PC-3 (cell line): ENCODE data around the gene ETHE1. TPM values are rescaled to one million over a fixed set of nuclear protein-coding genes. Genes with fewer than 3 reads are reported as not detected.
"Not testable (repeated sequence)": the region's sequence is repeated elsewhere in the genome, so short reads cannot be mapped to it uniquely, and the experiment has no call there.

ENCODE experiments used
- ATAC-seq: fragments of 200-7000 bp; cut with Tn5 transposase; 2 replicates; pipeline ENCODE4 v1.9.1; 2020; ENCODE audit warnings: mild to moderate bottlenecking, moderate library complexity
- BruUV-seq: library from RNA; stranded (reverse); fragments of 400-500 nt; replicated peaks from 2 replicates; lab custom pipeline; 2021; lab: Mats Ljungman, UMichigan
- CTCF ChIA-PET: fragments of 300-600 bp; sonication (Branson Sonifier 250); formaldehyde crosslinking; loops from one replicate; lab custom pipeline; 2022; ENCODE audit warnings: antibody characterized with exemption; lab: Charles Lee
- POLR2A ChIA-PET: fragments of 300-600 bp; sonication (Branson Sonifier 250); formaldehyde crosslinking; loops from one replicate; lab custom pipeline; 2022; ENCODE audit warnings: antibody characterized with exemption; ENCODE audit not compliant: unreplicated experiment; lab: Charles Lee
- DNase-seq: peaks from one replicate; pipeline ENCODE4 v3.0.0-alpha.2; 2015
- H2AFZ ChIP-seq: fragments of 300-600 bp; sonication (generic); 2 replicates; pipeline ENCODE4 v1.6.0; 2016; ENCODE audit warnings: antibody characterized with exemption, low read length
- H3F3A ChIP-seq: fragments of 300-600 bp; sonication (generic); one replicate; pipeline ENCODE4 v1.6.0; 2017; ENCODE audit warnings: antibody characterized with exemption, low read length, control low read depth, mild to moderate bottlenecking; ENCODE audit not compliant: unreplicated experiment
- H3K27ac ChIP-seq: fragments of 300-600 bp; sonication (generic); 2 replicates; pipeline ENCODE4 v1.5.1; 2016; ENCODE audit warnings: mild to moderate bottlenecking, low read length
- H3K27me3 ChIP-seq: fragments of 300-600 bp; sonication (generic); 2 replicates; pipeline ENCODE4 v1.6.1; 2016; ENCODE audit warnings: low read length, mixed read lengths
- H3K36me3 ChIP-seq: fragments of 300-600 bp; sonication (generic); 2 replicates; pipeline ENCODE4 v1.6.1; 2016; ENCODE audit warnings: low read depth, mixed run types, low read length, mixed read lengths
- H3K4me1 ChIP-seq: fragments of 300-600 bp; sonication (generic); 2 replicates; pipeline ENCODE4 v1.5.1; 2016; ENCODE audit warnings: low read length; ENCODE audit not compliant: insufficient read depth
- H3K4me2 ChIP-seq: fragments of 300-600 bp; sonication (generic); 2 replicates; pipeline ENCODE4 v1.6.0; 2016; ENCODE audit warnings: low read length
- H3K4me3 ChIP-seq: fragments of 300-600 bp; sonication (generic); 2 replicates; pipeline ENCODE4 v1.5.1; 2016; ENCODE audit warnings: mild to moderate bottlenecking, low read length, mixed read lengths
- H3K79me2 ChIP-seq: fragments of 300-600 bp; sonication (generic); 2 replicates; pipeline ENCODE4 v1.6.1; 2017; ENCODE audit warnings: low read length, mixed read lengths
- H3K9ac ChIP-seq: fragments of 300-600 bp; sonication (generic); 2 replicates; pipeline ENCODE4 v1.6.0; 2016; ENCODE audit warnings: mild to moderate bottlenecking, low read length
- H3K9me2 ChIP-seq: fragments of 300-600 bp; sonication (generic); replicated peaks from 2 replicates; pipeline ENCODE4 v1.6.1; 2016; ENCODE audit warnings: mixed run types, low read length, mixed read lengths
- H3K9me3 ChIP-seq: fragments of 300-600 bp; sonication (generic); 2 replicates; pipeline ENCODE4 v1.6.1; 2016; ENCODE audit warnings: low read length, mixed read lengths
- H4K20me1 ChIP-seq: fragments of 300-600 bp; sonication (generic); 2 replicates; pipeline ENCODE4 v1.6.1; 2016; ENCODE audit warnings: low read length, mixed read lengths
- CTCF ChIP-seq: fragments of 300-600 bp; sonication (generic); conservative IDR thresholded peaks from 2 replicates; pipeline ENCODE4 v1.5.1; 2017; ENCODE audit warnings: antibody characterized with exemption, low read depth, mild to moderate bottlenecking, low read length
- EZH2 ChIP-seq: fragments of 300-600 bp; sonication (generic); IDR thresholded peaks from one replicate; pipeline ENCODE4 v1.6.1; 2017; ENCODE audit warnings: antibody characterized with exemption, mild to moderate bottlenecking, low read length; ENCODE audit not compliant: unreplicated experiment
- EZH2phosphoT487 ChIP-seq: fragments of 300-600 bp; sonication (generic); IDR thresholded peaks from 2 replicates; pipeline ENCODE4 v1.6.1; 2018; ENCODE audit warnings: mild to moderate bottlenecking, antibody characterized with exemption, low read length, borderline replicate concordance
- intact Hi-C: fragments of 100-400 bp; cut with micrococcal nuclease; formaldehyde crosslinking; loops from 2 replicates; pipeline ENCODE4 v1.9.0; 2023
- total RNA-seq: library from RNA; depleted of rRNA; stranded (reverse); fragments of >200 nt; gene quantifications from 2 replicates; pipeline ENCODE4 v1.2.3, GENCODE V29; 2014

Gene ETHE1
- total RNA-seq, 1 experiment from 2014 or later: 34.2 TPM

DNA sequence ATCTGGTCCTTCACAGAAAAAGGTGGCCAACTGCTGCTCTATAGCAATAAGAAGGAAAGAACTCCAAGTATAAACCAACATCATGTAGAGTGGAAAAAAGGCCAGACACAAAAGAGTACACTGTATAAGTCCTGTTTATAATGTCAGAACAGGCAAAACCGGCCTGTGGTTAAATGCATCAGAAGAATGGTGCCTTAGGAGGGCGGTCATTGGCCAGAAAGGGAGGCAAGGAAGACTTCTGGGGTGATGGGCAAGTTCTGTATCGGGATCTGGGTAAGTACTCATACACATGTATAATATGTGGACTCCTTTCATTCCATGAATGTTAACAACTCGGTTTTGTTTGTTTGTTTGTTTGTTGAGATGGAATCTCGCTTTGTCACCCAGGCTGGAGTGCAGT, 4.1 kb downstream of the ETHE1 start:
- no peak for ATAC-seq
- BruUV-seq: no TSS peak
- TF ChIP-seq EZH2phosphoT487 (no peak), CTCF (no peak), EZH2 (no peak)
- Histone ChIP-seq H3K4me3 (no peak overlapping the region), H3K4me1 (peaks cover 11% of the 10 kb centered on the region; the same call in 1 of the 2 replicates), H3K27ac (no peak overlapping the region), H3K27me3 (no peaks in the 10 kb centered on the region), H3K36me3 (no peaks in the 10 kb centered on the region), H4K20me1 (no peaks in the 10 kb centered on the region), H3F3A (no peaks in the 10 kb centered on the region), H3K4me2 (no peak overlapping the region), H3K9me2 (no peaks in the 10 kb centered on the region), H3K79me2 (peaks cover 29% of the 10 kb centered on the region), H2AFZ (no peak overlapping the region), H3K9ac (no peak overlapping the region), H3K9me3 (no peaks in the 10 kb centered on the region)
- intact Hi-C loops: no loop called here
- ChIA-PET CTCF (no interaction called here), POLR2A (no interaction called here)
- no peak for DNase-seq

DNA sequence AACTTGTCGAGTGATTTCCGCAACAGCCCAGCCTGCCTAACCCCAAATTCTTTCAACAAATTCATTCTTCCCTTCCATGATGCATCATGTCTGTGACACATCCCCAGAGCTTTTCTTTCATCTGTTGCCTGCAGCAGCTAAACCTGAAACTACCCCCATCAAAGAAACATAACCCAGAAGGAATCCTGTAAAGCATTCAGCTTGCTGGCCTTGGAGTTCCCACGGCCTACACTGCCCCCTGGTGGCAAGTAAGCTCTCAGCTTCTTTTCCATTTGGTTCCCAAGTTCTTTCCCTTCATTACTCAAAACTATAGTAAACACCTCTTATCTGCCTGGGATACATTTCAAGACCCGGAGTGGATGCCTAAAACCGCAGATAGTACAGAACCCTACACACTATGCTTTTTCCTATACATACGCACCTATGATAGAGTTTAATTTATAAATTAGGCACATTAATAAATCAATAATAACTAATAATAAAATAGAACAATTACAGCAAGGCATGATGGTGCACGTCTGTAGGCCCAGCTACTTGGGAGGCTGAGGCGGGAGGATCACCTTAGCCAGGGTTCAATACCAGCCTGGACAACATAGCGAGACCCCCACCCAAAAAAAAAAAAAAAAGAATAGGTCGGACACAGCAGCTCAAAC, 7.4 kb downstream of the ETHE1 start:
- no TSS peak for BruUV-seq
- H2AFZ ChIP-seq: no peak overlapping the region
- no peaks in the 10 kb centered on the region for H4K20me1 ChIP-seq
- intact Hi-C loops: loop anchor here (1.0 kb wide), 2 partner anchors 72 to 86 kb away; no protein-coding TSS in a partner anchor
- DNase-seq (peak; percentile 83), ATAC-seq (peak; percentile 68)
- no peaks in the 10 kb centered on the region for H3K9me2 ChIP-seq
- no peaks in the 10 kb centered on the region for H3K27me3 ChIP-seq
- no peaks in the 10 kb centered on the region for H3F3A ChIP-seq
- TF ChIP-seq EZH2phosphoT487: no peak
- no peak for TF ChIP-seq EZH2
- peak; percentile 84 for TF ChIP-seq CTCF
- H3K4me3 ChIP-seq: no peak overlapping the region
- H3K36me3 ChIP-seq: no peaks in the 10 kb centered on the region
- no peaks in the 10 kb centered on the region for H3K9me3 ChIP-seq
- no peak overlapping the region for H3K27ac ChIP-seq
- H3K4me1 ChIP-seq: peaks cover 4% of the 10 kb centered on the region; the same call in 1 of the 2 replicates
- ChIA-PET CTCF (interaction anchor here (0.6 to 1.9 kb wide), 9 partner anchors 16 to 209 kb away, joined by 3 to 39 read pairs (median 7); partner anchors contain the start of gene PHLDB3), POLR2A (no interaction called here)
- H3K79me2 ChIP-seq: peaks cover 5% of the 10 kb centered on the region; the same call in 1 of the 2 replicates
- H3K4me2 ChIP-seq: no peak overlapping the region
- no peak overlapping the region for H3K9ac ChIP-seq

DNA sequence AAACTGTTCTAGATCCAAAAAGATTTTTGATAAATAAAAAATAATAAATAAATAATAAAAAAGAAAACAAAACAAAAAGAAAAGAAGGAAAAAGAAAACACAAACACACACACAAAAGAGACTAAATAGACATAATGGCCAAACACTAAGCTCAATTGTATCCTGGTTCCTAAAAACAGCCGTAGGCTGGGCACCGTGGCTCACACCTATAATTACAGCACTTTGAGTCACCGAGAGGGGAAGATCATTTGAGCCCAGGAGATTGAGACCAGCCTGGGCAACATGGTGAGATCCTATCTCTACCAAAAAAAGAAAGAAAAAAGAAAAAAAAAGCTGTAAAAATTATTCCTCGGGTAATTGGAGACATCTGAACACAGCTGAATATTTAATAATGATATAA, 8.9 kb downstream of the ETHE1 start:
- no peaks in the 10 kb centered on the region for H3K36me3 ChIP-seq
- no peak overlapping the region for H3K4me3 ChIP-seq
- BruUV-seq: no TSS peak
- no peak overlapping the region for H3K27ac ChIP-seq
- H3K79me2 ChIP-seq: no peaks in the 10 kb centered on the region
- POLR2A ChIA-PET: interaction anchor here (0.7 kb wide), 1 partner anchor 24 kb away, joined by 3 read pairs; no protein-coding TSS in a partner anchor
- H4K20me1 ChIP-seq: no peaks in the 10 kb centered on the region
- H3F3A ChIP-seq: no peaks in the 10 kb centered on the region
- ATAC-seq (no peak), DNase-seq (no peak)
- no peaks in the 10 kb centered on the region for H3K9me3 ChIP-seq
- H3K4me2 ChIP-seq: no peak overlapping the region
- no peak overlapping the region for H3K9ac ChIP-seq
- CTCF ChIA-PET: no interaction called here
- intact Hi-C loops: no loop called here
- H3K9me2 ChIP-seq: no peaks in the 10 kb centered on the region
- TF ChIP-seq CTCF: no peak
- TF ChIP-seq EZH2phosphoT487: no peak
- no peak for TF ChIP-seq EZH2
- no peaks in the 10 kb centered on the region for H3K27me3 ChIP-seq
- peaks cover 4% of the 10 kb centered on the region; the same call in 1 of the 2 replicates for H3K4me1 ChIP-seq
- H2AFZ ChIP-seq: no peak overlapping the region

DNA sequence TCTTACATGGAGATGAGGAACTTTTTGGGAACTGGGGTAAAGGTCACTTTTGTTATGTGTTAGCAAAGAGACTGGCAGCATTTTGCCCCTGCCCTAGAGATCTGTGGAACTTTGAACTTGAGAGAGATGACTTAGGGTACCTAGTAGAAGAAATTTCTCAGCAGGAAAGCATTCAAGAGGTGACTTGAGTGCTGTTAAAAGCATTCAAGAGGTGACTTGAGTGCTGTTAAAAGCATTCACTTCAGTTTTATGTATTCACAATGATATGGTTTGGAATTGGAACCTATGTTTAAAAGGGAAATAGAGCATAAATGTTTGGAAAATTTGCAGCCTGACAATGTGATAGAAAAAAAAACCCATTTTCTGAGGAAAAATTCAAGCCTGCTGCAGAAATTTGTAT, 14.6 kb downstream of the ETHE1 start:
- H3F3A ChIP-seq, H3K9me2 ChIP-seq, ATAC-seq, H3K79me2 ChIP-seq, DNase-seq, H2AFZ ChIP-seq, H3K4me3 ChIP-seq, BruUV-seq, intact Hi-C loops, H3K4me1 ChIP-seq, H3K4me2 ChIP-seq, H3K9me3 ChIP-seq, H4K20me1 ChIP-seq, H3K36me3 ChIP-seq, H3K27me3 ChIP-seq, POLR2A ChIA-PET, H3K27ac ChIP-seq, CTCF ChIA-PET, H3K9ac ChIP-seq: not testable (repeated sequence)
